Lower leg skin (tissue), 4 donors: ENCODE results near the gene ZBTB38. TPM values are rescaled to one million over a fixed set of nuclear protein-coding genes. Genes with fewer than 3 reads are reported as not detected.

Source experiments
- DNase-seq, 2 donors: peaks; one replicate each; pipeline ENCODE4 v3.0.0-alpha.2; 2019; ENCODE audit warnings: low spot score in 2 of 2
- H3K4me3 ChIP-seq: fragments of 200-600 bp; sonication (generic); 2 replicates; pipeline ENCODE4 v1.5.1; 2017; ENCODE audit warnings: mild to moderate bottlenecking, low read depth; ENCODE audit not compliant: poor library complexity, severe bottlenecking
- CTCF ChIP-seq, 3 donors: fragments of 450-650 bp; IDR thresholded peaks; one replicate each; pipeline ENCODE4 v1.5.1; 2016; ENCODE audit warnings: antibody characterized with exemption in 3 of 3, mild to moderate bottlenecking in 3 of 3, moderate library complexity in 2 of 3
- POLR2A ChIP-seq, 2 donors: fragments of 450-650 bp; IDR thresholded peaks; one replicate each; pipeline ENCODE4 v1.6.1; 2016 to 2017; ENCODE audit warnings: antibody characterized with exemption in 2 of 2, mild to moderate bottlenecking in 1 of 2, moderate library complexity in 1 of 2
- WGBS, 2 donors: methylation state at CpG; one replicate each; pipeline ENCODE4 v1.1.5; 2018; 5-methylcytosine and 5-hydroxymethylcytosine counted together
- intact Hi-C: fragments of 100-400 bp; cut with DNase I; formaldehyde crosslinking; loops from one replicate; pipeline ENCODE4 v1.15.0; 2023; ENCODE audit warnings: low total_unique reads
- total RNA-seq, 4 donors: library from RNA; depleted of rRNA; stranded (reverse); fragments of >200 nt; gene quantifications; one replicate each; pipeline ENCODE4 v1.1.0, GENCODE V29; 2016

Gene ZBTB38
- total RNA-seq, 4 donors from 2014 or later = 46.8 to 104 (median 72.6) TPM

GRCh38 chr3:141331377-141332318 is 36.7 kb upstream of the ZBTB38 start:
- intact Hi-C loops = no loop called here
- 63 to 65% methylated on average over 9 of the region's 9 CpGs for WGBS, 2 donors
- TF ChIP-seq CTCF (IDR thresholded peaks at IDR 0.05) (no peak), POLR2A (IDR thresholded peaks at IDR 0.05) (no peak)
- DNase-seq = peak; percentile 77 to 94
- H3K4me3 ChIP-seq = no peak overlapping the region

DNA sequence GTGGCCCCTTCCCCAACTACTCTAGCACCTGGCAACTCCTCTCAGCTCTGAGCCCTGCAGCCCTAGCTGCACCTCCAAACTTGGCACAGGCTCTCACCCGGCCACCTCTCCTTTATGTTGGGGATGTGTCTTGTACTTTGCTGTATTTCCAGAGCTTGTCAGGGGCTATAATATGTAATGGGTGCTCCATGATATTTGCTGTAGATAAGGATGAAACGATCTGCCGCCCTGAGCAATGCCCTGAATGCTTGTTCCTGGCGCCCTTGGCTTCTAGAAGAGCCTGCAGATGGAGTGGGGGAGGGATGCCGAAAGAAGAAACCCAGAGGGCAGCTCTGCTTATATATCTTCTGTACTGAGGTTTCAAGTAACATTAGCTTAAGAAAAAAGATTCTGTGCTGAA is 35.9 kb upstream of the ZBTB38 start:
- DNase-seq = no peak
- TF ChIP-seq POLR2A (IDR thresholded peaks at IDR 0.05) = no peak
- intact Hi-C loops = no loop called here
- WGBS, 2 donors = 88 to 92% methylated on average over 5 of the region's 5 CpGs
- no peak overlapping the region for H3K4me3 ChIP-seq

DNA sequence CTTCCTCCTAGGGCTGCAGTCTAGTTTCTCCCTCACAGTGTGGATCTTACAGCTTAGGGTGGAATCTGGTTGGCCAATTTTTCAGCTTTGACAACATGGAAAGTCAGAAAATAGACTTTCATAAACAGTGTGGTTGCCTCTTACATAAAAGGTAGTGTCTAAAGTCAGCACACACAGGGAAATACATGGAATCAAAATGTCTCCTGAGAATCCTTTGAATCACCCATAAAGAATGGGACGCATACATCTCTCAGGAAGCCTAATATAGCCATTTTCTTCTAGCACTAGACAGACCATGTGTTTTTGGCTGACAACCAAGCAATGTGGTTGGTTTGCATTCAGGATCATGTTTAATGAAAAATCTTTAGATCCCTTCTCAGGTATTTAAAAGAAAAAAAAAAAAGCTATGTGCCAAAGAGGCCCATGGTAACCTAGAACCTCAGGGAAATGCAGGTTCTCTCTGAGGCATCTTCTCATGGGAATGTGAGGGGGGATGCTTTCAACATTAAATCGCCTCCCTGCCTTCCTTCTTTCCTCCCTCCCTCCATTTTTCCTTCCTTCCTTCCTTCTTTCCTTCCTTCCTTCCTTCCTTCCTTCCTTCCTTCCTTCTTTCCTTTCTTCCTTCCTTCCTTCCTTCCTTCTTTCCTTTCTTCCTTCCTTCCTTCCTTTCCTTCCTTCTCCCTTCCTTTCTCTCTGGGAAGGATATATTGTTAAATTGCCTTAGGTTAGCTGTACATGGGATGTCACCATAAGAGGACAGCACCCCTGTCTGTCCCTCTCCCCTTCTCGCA is 34.3 kb upstream of the ZBTB38 start:
- intact Hi-C loops = no loop called here
- no peak overlapping the region for H3K4me3 ChIP-seq
- TF ChIP-seq POLR2A (IDR thresholded peaks at IDR 0.05) (no peak), CTCF (IDR thresholded peaks at IDR 0.05) (no peak)
- WGBS, 2 donors = 94 to 96% methylated on average over 3 of the region's 3 CpGs
- DNase-seq = no peak

DNA sequence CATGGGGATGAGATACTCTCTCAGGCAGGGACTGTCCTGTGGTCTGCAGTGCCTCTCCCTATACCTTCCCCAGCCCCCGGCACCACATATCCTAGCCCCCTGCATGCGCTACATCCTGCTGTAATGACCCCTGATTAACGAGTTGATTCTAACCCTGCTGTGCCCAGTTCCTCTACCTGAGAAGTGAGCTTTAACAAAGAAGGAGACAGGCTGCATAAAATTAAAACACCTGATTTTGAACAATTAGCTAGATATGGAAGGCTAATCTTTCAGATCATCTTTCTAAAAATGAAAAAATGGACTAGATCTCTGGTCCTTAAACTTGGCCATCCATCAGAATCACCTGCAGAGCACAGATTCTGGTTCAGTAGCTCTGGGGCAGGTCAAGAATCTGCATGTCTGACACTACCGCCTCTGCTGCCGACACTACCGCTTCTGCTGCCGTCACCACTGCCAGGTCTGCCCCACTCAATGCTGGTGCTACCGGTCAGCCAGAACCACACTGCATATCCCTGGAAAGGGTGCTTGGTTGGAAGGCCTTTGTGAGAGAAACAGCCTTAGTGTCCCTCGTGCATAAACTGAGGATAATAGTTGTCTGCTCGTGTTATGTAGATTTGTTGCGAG is 33.6 kb upstream of the ZBTB38 start:
- WGBS, 2 donors = 92 to 93% methylated on average over 11 of the region's 11 CpGs
- no peak for DNase-seq
- H3K4me3 ChIP-seq = no peak overlapping the region
- intact Hi-C loops = no loop called here
- TF ChIP-seq CTCF (IDR thresholded peaks at IDR 0.05) (no peak), POLR2A (IDR thresholded peaks at IDR 0.05) (no peak)

DNA sequence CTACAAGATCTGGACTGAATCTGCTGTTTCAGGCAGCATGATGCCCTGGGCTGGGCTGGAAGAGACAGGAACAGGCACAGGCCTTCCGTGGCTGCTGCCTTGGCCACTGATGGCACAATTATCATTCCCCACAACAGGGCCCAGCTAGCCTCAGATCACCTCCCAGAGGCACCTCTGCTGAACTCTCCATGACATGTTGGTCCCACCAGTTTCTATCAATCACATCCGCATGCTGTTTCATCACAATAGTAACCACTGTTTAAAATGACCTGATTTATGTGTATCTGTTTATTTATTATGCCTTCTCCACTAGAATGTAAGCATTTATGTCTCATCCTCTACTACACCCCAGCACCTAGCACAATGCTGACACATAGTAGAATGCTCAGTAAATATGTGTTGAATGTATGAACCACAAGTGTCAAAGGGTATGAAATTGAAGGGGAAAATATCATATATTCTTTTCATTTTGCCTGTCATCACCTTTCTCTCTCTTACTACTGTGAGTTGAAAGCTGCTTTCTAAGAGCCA is 32.7 kb upstream of the ZBTB38 start:
- no peak for DNase-seq
- intact Hi-C loops = no loop called here
- H3K4me3 ChIP-seq = no peak overlapping the region
- WGBS, 2 donors = 49 to 64% methylated on average over 2 of the region's 2 CpGs
- TF ChIP-seq POLR2A (IDR thresholded peaks at IDR 0.05) (no peak), CTCF (IDR thresholded peaks at IDR 0.05) (no peak)
